Natural killer cell (primary cell): ENCODE measurements around the gene MACROD2. TPM values are rescaled to one million over a fixed set of nuclear protein-coding genes. Genes with fewer than 3 reads are reported as not detected.

Experiments used
- ATAC-seq, 3 donors: fragments of 150-1000 bp in 2 of 3; fragments of 200-7000 bp in 1 of 3; cut with Tn5 transposase; 1 replicate in 1 of 3; 2 replicates in 2 of 3; pipeline ENCODE4 v1.10.0; 2021; ENCODE audit warnings: mild to moderate bottlenecking in 2 of 3, moderate library complexity in 2 of 3
- DNase-seq, 2 donors: peaks; one replicate each; pipeline versions ENCODE4 v3.0.0 to v3.0.0-alpha.2; 2013 to 2021; ENCODE audit warnings: mixed read lengths in 1 of 2
- H3K27ac ChIP-seq: one replicate; pipeline ENCODE4 v1.5.1; 2013; ENCODE audit warnings: mild to moderate bottlenecking, low read length
- H3K27me3 ChIP-seq: one replicate; pipeline ENCODE4 v1.6.1; 2013; ENCODE audit warnings: low read length; ENCODE audit not compliant: control insufficient read depth, insufficient read depth
- H3K36me3 ChIP-seq: one replicate; pipeline ENCODE4 v1.6.1; 2013; ENCODE audit warnings: low read length; ENCODE audit not compliant: control insufficient read depth, insufficient read depth
- H3K4me1 ChIP-seq: one replicate; pipeline ENCODE4 v1.6.1; 2013; ENCODE audit warnings: low read length; ENCODE audit not compliant: control insufficient read depth, insufficient read depth
- H3K4me3 ChIP-seq: one replicate; pipeline ENCODE4 v1.5.1; 2013; ENCODE audit warnings: low read length
- H3K9me3 ChIP-seq: one replicate; pipeline ENCODE4 v1.6.1; 2013; ENCODE audit warnings: low read length; ENCODE audit not compliant: control insufficient read depth, insufficient read depth
- H3K27ac Mint-ChIP-seq, 2 donors: one replicate each; pipeline ENCODE4 v1.8.0; 2022; ENCODE audit warnings: mild to moderate bottlenecking in 2 of 2, mixed read lengths in 2 of 2, moderate library complexity in 1 of 2
- H3K27me3 Mint-ChIP-seq, 2 donors: one replicate each; pipeline ENCODE4 v1.8.0; 2022; ENCODE audit warnings: low read depth in 2 of 2, mixed read lengths in 2 of 2
- H3K36me3 Mint-ChIP-seq: one replicate; pipeline ENCODE4 v1.8.0; 2022; ENCODE audit warnings: mixed read lengths
- H3K4me1 Mint-ChIP-seq, 2 donors: one replicate each; pipeline ENCODE4 v1.8.0; 2022; ENCODE audit warnings: mixed read lengths in 2 of 2
- H3K4me3 Mint-ChIP-seq: one replicate; pipeline ENCODE4 v1.8.0; 2022; ENCODE audit warnings: mild to moderate bottlenecking, moderate library complexity, mixed read lengths
- H3K9me3 Mint-ChIP-seq, 2 donors: one replicate each; pipeline ENCODE4 v1.8.0; 2022; ENCODE audit warnings: mixed read lengths in 2 of 2
- CTCF ChIP-seq: fragments of 200-600 bp; IDR thresholded peaks from one replicate; pipeline ENCODE4 v1.8.0; 2022; ENCODE audit warnings: antibody characterized with exemption
- WGBS: methylation state at CpG from one replicate; pipeline ENCODE4 v1.1.7; 2013; ENCODE audit warnings: missing lambda C conversion rate; ENCODE audit not compliant: insufficient coverage; 5-methylcytosine and 5-hydroxymethylcytosine counted together
- intact Hi-C: fragments of 100-400 bp; cut with micrococcal nuclease; formaldehyde crosslinking; loops from one replicate; pipeline ENCODE4 v1.14.2; 2022
- total RNA-seq, 4 donors: library from RNA; stranded (reverse); fragments of 120-200 nt in 1 of 4; gene quantifications; one replicate each; pipeline versions ENCODE4 v1.2.3 to v1.2.4, GENCODE V29; 2013 to 2022

Gene MACROD2
- total RNA-seq, 3 donors from 2014 or later (not counting 1 experiment from before 2014, with no cell fraction given), result 0.19 to 0.88 TPM; not detected in 1

- ATAC-seq (no peak), DNase-seq (no peak)
- 0% methylated on average over 1 of the region's 2 CpGs for WGBS
- Histone ChIP-seq H3K4me3 (no peak overlapping the region), H3K27ac (no peak overlapping the region), H3K36me3 (no peaks in the 10 kb centered on the region), H3K4me1 (no peaks in the 10 kb centered on the region), H3K27me3 (no peaks in the 10 kb centered on the region), H3K9me3 (peaks cover 2% of the 10 kb centered on the region)
- H3K9me3 Mint-ChIP-seq, result peaks cover 10% of the 10 kb centered on the region in 2 donors
- no peaks in the 10 kb centered on the region for H3K27me3 Mint-ChIP-seq
- H3K36me3 Mint-ChIP-seq, result peaks cover 6% of the 10 kb centered on the region
- H3K27ac Mint-ChIP-seq, result no peak overlapping the region
- TF ChIP-seq CTCF, result no peak
- no peak overlapping the region for H3K4me3 Mint-ChIP-seq
- intact Hi-C loops, result no loop called here
- no peaks in the 10 kb centered on the region for H3K4me1 Mint-ChIP-seq
Measured at GRCh38 chr20:15047042-15047441, 1051.7 kb downstream of the MACROD2 start.

GRCh38 chr20:15047601-15048000, 1052.3 kb downstream of the MACROD2 start:
- DNase-seq, result no peak
- H3K4me1 ChIP-seq, result no peaks in the 10 kb centered on the region
- 6% methylated on average over 1 of the region's 1 CpG for WGBS
- H3K4me3 ChIP-seq, result no peak overlapping the region
- no peak overlapping the region for H3K4me3 Mint-ChIP-seq
- no peak overlapping the region for H3K27ac Mint-ChIP-seq
- no peak for ATAC-seq
- peaks cover 11 to 12% of the 10 kb centered on the region in 2 donors for H3K9me3 Mint-ChIP-seq
- H3K27me3 ChIP-seq, result no peaks in the 10 kb centered on the region
- H3K4me1 Mint-ChIP-seq, result no peaks in the 10 kb centered on the region
- H3K9me3 ChIP-seq, result peaks cover 2% of the 10 kb centered on the region
- TF ChIP-seq CTCF, result no peak
- intact Hi-C loops, result no loop called here
- H3K36me3 Mint-ChIP-seq, result peaks cover 6% of the 10 kb centered on the region
- H3K27me3 Mint-ChIP-seq, result no peaks in the 10 kb centered on the region
- H3K36me3 ChIP-seq, result no peaks in the 10 kb centered on the region
- H3K27ac ChIP-seq, result no peak overlapping the region

- Histone ChIP-seq H3K4me3 (no peak overlapping the region), H3K27ac (no peak overlapping the region), H3K36me3 (no peaks in the 10 kb centered on the region), H3K27me3 (no peaks in the 10 kb centered on the region), H3K9me3 (peaks cover 6% of the 10 kb centered on the region), H3K4me1 (no peaks in the 10 kb centered on the region)
- Mint-ChIP-seq H3K36me3 (no peaks in the 10 kb centered on the region), H3K27me3 (no peaks in the 10 kb centered on the region), H3K27ac (no peak overlapping the region), H3K9me3 (peaks cover 7 to 10% of the 10 kb centered on the region in 2 donors), H3K4me1 (no peaks in the 10 kb centered on the region), H3K4me3 (no peak overlapping the region)
- TF ChIP-seq CTCF, result no peak
- DNase-seq, result no peak
- WGBS, result 71% methylated on average over 4 of the region's 5 CpGs
- intact Hi-C loops, result no loop called here
- ATAC-seq, result no peak
Measured at GRCh38 chr20:15056246-15056645, 1060.9 kb downstream of the MACROD2 start.

- intact Hi-C loops, result no loop called here
Measured at GRCh38 chr20:15058841-15059240, 1063.5 kb downstream of the MACROD2 start.

More at GRCh38 chr20:15058841-15059240, 1063.5 kb downstream of the MACROD2 start:
- H3K4me3 ChIP-seq, result no peak overlapping the region
- H3K36me3 ChIP-seq, result no peaks in the 10 kb centered on the region
- H3K4me3 Mint-ChIP-seq, result no peak overlapping the region
- H3K27ac Mint-ChIP-seq, result no peak overlapping the region
- peaks cover 6% of the 10 kb centered on the region for H3K9me3 ChIP-seq
- peaks cover 9 to 11% of the 10 kb centered on the region in 2 donors for H3K9me3 Mint-ChIP-seq
- TF ChIP-seq CTCF, result no peak
- H3K27ac ChIP-seq, result no peak overlapping the region
- no peaks in the 10 kb centered on the region for H3K4me1 Mint-ChIP-seq
- H3K4me1 ChIP-seq, result no peaks in the 10 kb centered on the region
- no peaks in the 10 kb centered on the region for H3K27me3 Mint-ChIP-seq
- no peaks in the 10 kb centered on the region for H3K27me3 ChIP-seq
- no peak for ATAC-seq
- no peaks in the 10 kb centered on the region for H3K36me3 Mint-ChIP-seq
- no peak for DNase-seq
- 84% methylated on average over 2 of the region's 3 CpGs for WGBS
